Astrocyte (in vitro differentiated cells and primary cell): ENCODE results near the gene SPDYE3. TPM values are rescaled to one million over a fixed set of nuclear protein-coding genes. Genes with fewer than 3 reads are reported as not detected.
"Not testable (repeated sequence)": the region's sequence is repeated elsewhere in the genome, so short reads cannot be mapped to it uniquely, and the experiment has no call there.

Source experiments
- DNase-seq: peaks from one replicate; pipeline ENCODE4 v3.0.0-alpha.2; 2010; ENCODE audit warnings: low read depth
- FAIRE-seq: peaks from 2 replicates; lab custom pipeline; 2011; peaks lifted over from hg19 to GRCh38; lab: Jason Lieb, UNC
- H2AFZ ChIP-seq: 2 replicates; pipeline ENCODE4 v1.6.0; 2012; ENCODE audit warnings: low read depth, low read length, inconsistent platforms
- H3K27ac ChIP-seq: 2 replicates; pipeline ENCODE4 v1.5.1; 2011; ENCODE audit warnings: low read depth, low read length, inconsistent platforms
- H3K27me3 ChIP-seq: 2 replicates; pipeline ENCODE4 v1.6.0; 2011; ENCODE audit warnings: low read length, inconsistent platforms; ENCODE audit not compliant: insufficient read depth
- H3K36me3 ChIP-seq: 2 replicates; pipeline ENCODE4 v1.5.1; 2011; ENCODE audit warnings: low read length, inconsistent platforms; ENCODE audit not compliant: insufficient read depth
- H3K4me1 ChIP-seq: 2 replicates; pipeline ENCODE4 v1.5.1; 2011; ENCODE audit warnings: low read length, inconsistent platforms; ENCODE audit not compliant: insufficient read depth
- H3K4me2 ChIP-seq: 2 replicates; pipeline ENCODE4 v1.6.0; 2012; ENCODE audit warnings: low read length, inconsistent platforms
- H3K4me3 ChIP-seq: 2 replicates; pipeline ENCODE4 v1.5.1; 2011; ENCODE audit warnings: low read depth, mild to moderate bottlenecking, low read length, inconsistent platforms; ENCODE audit not compliant: insufficient read depth
- H3K79me2 ChIP-seq: 2 replicates; pipeline ENCODE4 v1.6.0; 2012; ENCODE audit warnings: mild to moderate bottlenecking, low read length, inconsistent platforms; ENCODE audit not compliant: insufficient read depth
- H3K9ac ChIP-seq: 2 replicates; pipeline ENCODE4 v1.6.0; 2012; ENCODE audit warnings: mild to moderate bottlenecking, low read length, inconsistent platforms
- H3K9me3 ChIP-seq: 2 replicates; pipeline ENCODE4 v1.5.1; 2012; ENCODE audit warnings: low read depth, mild to moderate bottlenecking, low read length, inconsistent platforms; ENCODE audit not compliant: insufficient read depth
- H4K20me1 ChIP-seq: 2 replicates; pipeline ENCODE4 v1.6.0; 2012; ENCODE audit warnings: low read length, inconsistent platforms; ENCODE audit not compliant: insufficient read depth
- H3K27ac Mint-ChIP-seq: one replicate; pipeline ENCODE4 v1.8.0; 2021; ENCODE audit warnings: mild to moderate bottlenecking, mixed read lengths; ENCODE audit not compliant: unreplicated experiment
- H3K27me3 Mint-ChIP-seq: one replicate; pipeline ENCODE4 v1.8.0; 2021; ENCODE audit warnings: low read depth, mixed read lengths; ENCODE audit not compliant: unreplicated experiment
- H3K36me3 Mint-ChIP-seq: one replicate; pipeline ENCODE4 v1.8.0; 2021; ENCODE audit warnings: low read depth, mixed read lengths; ENCODE audit not compliant: unreplicated experiment
- H3K4me1 Mint-ChIP-seq: one replicate; pipeline ENCODE4 v1.8.0; 2021; ENCODE audit warnings: low read depth, mixed read lengths; ENCODE audit not compliant: unreplicated experiment
- H3K4me3 Mint-ChIP-seq: one replicate; pipeline ENCODE4 v1.8.0; 2021; ENCODE audit warnings: mild to moderate bottlenecking, moderate library complexity, mixed read lengths; ENCODE audit not compliant: unreplicated experiment
- H3K9me3 Mint-ChIP-seq: one replicate; pipeline ENCODE4 v1.8.0; 2021; ENCODE audit warnings: mild to moderate bottlenecking, mixed read lengths; ENCODE audit not compliant: unreplicated experiment
- CTCF ChIP-seq: IDR thresholded peaks from 2 replicates; pipeline ENCODE4 v1.5.1; 2011; ENCODE audit warnings: low read depth, mild to moderate bottlenecking, inconsistent platforms, low read length, moderate library complexity; ENCODE audit not compliant: insufficient read depth
- EZH2 ChIP-seq: IDR thresholded peaks from 2 replicates; pipeline ENCODE4 v1.6.1; 2012; ENCODE audit warnings: mild to moderate bottlenecking, low read length, inconsistent platforms; ENCODE audit not compliant: insufficient read depth
- total RNA-seq: library from RNA; stranded (reverse); gene quantifications from 2 replicates; pipeline ENCODE4 v1.2.1, GENCODE V29; 2021

SPDYE3 gene
- total RNA-seq, 1 donor from 2014 or later: not detected

GRCh38 chr7:100270046-100270918 lies 37.2 kb upstream of the SPDYE3 start:
- not testable (repeated sequence) for DNase-seq, H3K36me3 Mint-ChIP-seq, H3K9me3 ChIP-seq, H3K36me3 ChIP-seq, H3K27me3 Mint-ChIP-seq, H3K27ac ChIP-seq, H3K4me1 ChIP-seq, H3K9me3 Mint-ChIP-seq, H3K27me3 ChIP-seq, FAIRE-seq
- Histone ChIP-seq H3K4me3 (peak overlapping the region; percentile 50), H4K20me1 (peaks cover 42% of the 10 kb centered on the region), H2AFZ (peak overlapping the region; percentile 26), H3K9ac (peak overlapping the region; percentile 55), H3K4me2 (peak overlapping the region; percentile 87), H3K79me2 (peaks cover 26% of the 10 kb centered on the region)
- peak overlapping the region; percentile 89 for H3K27ac Mint-ChIP-seq
- H3K4me3 Mint-ChIP-seq: peak overlapping the region; percentile 90
- peaks cover 15% of the 10 kb centered on the region for H3K4me1 Mint-ChIP-seq

GRCh38 chr7:100270941-100271593 lies 36.4 kb upstream of the SPDYE3 start:
- H2AFZ ChIP-seq: peak overlapping the region; percentile 26
- DNase-seq: peak; percentile 27
- H3K9me3 Mint-ChIP-seq, H3K36me3 Mint-ChIP-seq, H3K27ac ChIP-seq, H3K4me1 ChIP-seq, FAIRE-seq, H3K36me3 ChIP-seq, H3K9me3 ChIP-seq, H3K27me3 Mint-ChIP-seq, H3K27me3 ChIP-seq: not testable (repeated sequence)
- H3K4me3 ChIP-seq: peak overlapping the region; percentile 50
- H4K20me1 ChIP-seq: peaks cover 40% of the 10 kb centered on the region
- H3K79me2 ChIP-seq: peaks cover 26% of the 10 kb centered on the region
- Mint-ChIP-seq H3K4me3 (peak overlapping the region; percentile 90), H3K4me1 (peaks cover 13% of the 10 kb centered on the region), H3K27ac (peak overlapping the region; percentile 64)
- H3K4me2 ChIP-seq: peak overlapping the region; percentile 87
- H3K9ac ChIP-seq: peak overlapping the region; percentile 55

GRCh38 chr7:100271716-100272537 lies 35.6 kb upstream of the SPDYE3 start:
- Mint-ChIP-seq H3K27ac (no peak overlapping the region), H3K9me3 (no peaks in the 10 kb centered on the region), H3K27me3 (peaks cover 5% of the 10 kb centered on the region), H3K4me1 (peaks cover 7% of the 10 kb centered on the region), H3K36me3 (peaks cover 2% of the 10 kb centered on the region), H3K4me3 (peak overlapping the region; percentile 84)
- FAIRE-seq (no peak), DNase-seq (peak; percentile 82)
- H3K27ac ChIP-seq: no peak overlapping the region
- H3K36me3 ChIP-seq: no peaks in the 10 kb centered on the region
- H3K9me3 ChIP-seq: no peaks in the 10 kb centered on the region
- H3K79me2 ChIP-seq: peaks cover 19% of the 10 kb centered on the region
- H3K27me3 ChIP-seq: no peaks in the 10 kb centered on the region
- peak overlapping the region; percentile 87 for H3K4me2 ChIP-seq
- peak overlapping the region; percentile 62 for H3K9ac ChIP-seq
- H4K20me1 ChIP-seq: peaks cover 32% of the 10 kb centered on the region
- H3K4me3 ChIP-seq: peak overlapping the region; percentile 50
- peaks cover 8% of the 10 kb centered on the region for H3K4me1 ChIP-seq
- no peak for TF ChIP-seq CTCF
- no peak for TF ChIP-seq EZH2
- H2AFZ ChIP-seq: peak overlapping the region; percentile 79

- H3K4me1 Mint-ChIP-seq, H3K36me3 Mint-ChIP-seq, H3K27me3 ChIP-seq, H3K4me1 ChIP-seq, H3K27me3 Mint-ChIP-seq, H3K27ac ChIP-seq, H3K9me3 Mint-ChIP-seq, H3K36me3 ChIP-seq, DNase-seq, H3K9me3 ChIP-seq, FAIRE-seq: not testable (repeated sequence)
- Mint-ChIP-seq H3K27ac (peak overlapping the region; percentile 75), H3K4me3 (peak overlapping the region; percentile 84)
- Histone ChIP-seq H3K79me2 (peaks cover 18% of the 10 kb centered on the region), H2AFZ (peak overlapping the region; percentile 79), H3K4me3 (peak overlapping the region; percentile 50), H3K4me2 (peak overlapping the region; percentile 87), H4K20me1 (peaks cover 26% of the 10 kb centered on the region), H3K9ac (peak overlapping the region; percentile 62)
Measured at GRCh38 chr7:100272538-100272902, 35.0 kb upstream of the SPDYE3 start.
